B cell (primary cell): ENCODE results near the gene CFAP61. TPM values are rescaled to one million over a fixed set of nuclear protein-coding genes. Genes with fewer than 3 reads are reported as not detected.

Experiments
- ATAC-seq: fragments of 200-7000 bp; cut with Tn5 transposase; one replicate; pipeline ENCODE4 v1.10.0; 2021; ENCODE audit warnings: low read depth, mild to moderate bottlenecking, moderate number of reproducible peaks, moderate library complexity
- CTCF ChIA-PET: fragments of 350-600 bp; sonication (Branson Sonifier 250); formaldehyde crosslinking; loops from one replicate; lab custom pipeline; 2021; ENCODE audit warnings: antibody characterized with exemption, inconsistent platforms; lab: Charles Lee
- POLR2A ChIA-PET: fragments of 350-600 bp; sonication (Branson Sonifier 250); formaldehyde crosslinking; loops from one replicate; lab custom pipeline; 2021; ENCODE audit warnings: antibody characterized with exemption; lab: Charles Lee
- DNase-seq: peaks from one replicate; pipeline ENCODE4 v3.0.0; 2013
- H2AFZ ChIP-seq: 2 replicates; pipeline ENCODE4 v1.6.1; 2012; ENCODE audit warnings: mild to moderate bottlenecking, low read depth, low read length; ENCODE audit not compliant: insufficient read depth, poor library complexity, severe bottlenecking
- H3K27ac ChIP-seq, 2 donors: 1 replicate in 1 of 2; 2 replicates in 1 of 2; pipeline ENCODE4 v1.5.1; 2012 to 2013; ENCODE audit warnings: low read length in 2 of 2, mild to moderate bottlenecking in 2 of 2, moderate library complexity in 1 of 2
- H3K27me3 ChIP-seq, 4 experiments: fragments of 200-600 bp in 1 of 4; sonication (generic) in 1 of 4; replicated peaks in 1 of 4; 1 replicate in 2 of 4; 2 replicates in 2 of 4; pipeline versions ENCODE4 v1.6.1 to v1.7.0; 2013 to 2016; ENCODE audit warnings: low read length in 3 of 4, mild to moderate bottlenecking in 2 of 4, mixed read lengths in 1 of 4, moderate library complexity in 1 of 4; ENCODE audit not compliant: insufficient read depth in 4 of 4, control insufficient read depth in 3 of 4; ENCODE audit errors: control extremely low read depth in 1 of 4
- H3K36me3 ChIP-seq, 2 experiments: replicated peaks in 1 of 2; 1 replicate in 1 of 2; 2 replicates in 1 of 2; pipeline versions ENCODE4 v1.6.1 to v1.7.1; 2013; ENCODE audit warnings: low read length in 1 of 2; ENCODE audit not compliant: insufficient read depth in 2 of 2, control insufficient read depth in 1 of 2; ENCODE audit errors: control extremely low read depth in 1 of 2, extremely low read depth in 1 of 2
- H3K4me1 ChIP-seq, 2 donors: fragments of 200-600 bp in 1 of 2; sonication (generic) in 1 of 2; 1 replicate in 1 of 2; 2 replicates in 1 of 2; pipeline versions ENCODE4 v1.5.1 to v1.6.1; 2013 to 2017; ENCODE audit warnings: low read length in 2 of 2; ENCODE audit not compliant: control insufficient read depth in 2 of 2, insufficient read depth in 2 of 2
- H3K4me2 ChIP-seq: replicated peaks from 2 replicates; pipeline ENCODE3; 2012; ENCODE audit warnings: mild to moderate bottlenecking, low read depth, low read length; ENCODE audit not compliant: poor library complexity, severe bottlenecking
- H3K4me3 ChIP-seq, 5 experiments: fragments of 200-600 bp in 1 of 5; sonication (generic) in 1 of 5; 1 replicate in 3 of 5; 2 replicates in 2 of 5; pipeline versions ENCODE4 v1.5.1 to v1.7.0; 2011 to 2016; ENCODE audit warnings: low read length in 4 of 5, mild to moderate bottlenecking in 4 of 5, low read depth in 2 of 5, control low read depth in 1 of 5, moderate library complexity in 1 of 5; ENCODE audit not compliant: insufficient read depth in 1 of 5; ENCODE audit errors: control extremely low read depth in 1 of 5, extremely low read depth in 1 of 5
- H3K79me2 ChIP-seq: fragments of 200-600 bp; sonication (generic); one replicate; pipeline ENCODE4 v1.6.0; 2016; ENCODE audit warnings: low read length; ENCODE audit not compliant: control insufficient read depth, insufficient read depth
- H3K9ac ChIP-seq: fragments of 200-600 bp; sonication (generic); 2 replicates; pipeline ENCODE4 v1.6.1; 2017; ENCODE audit warnings: mild to moderate bottlenecking, low read length, moderate library complexity
- H3K9me3 ChIP-seq, 3 donors: one replicate each; pipeline versions ENCODE4 v1.6.1 to v1.7.1; 2013; ENCODE audit warnings: low read length in 2 of 3; ENCODE audit not compliant: control insufficient read depth in 2 of 3, insufficient read depth in 1 of 3; ENCODE audit errors: control extremely low read depth in 1 of 3
- H4K20me1 ChIP-seq: 2 replicates; pipeline ENCODE4 v1.6.0; 2012; ENCODE audit warnings: mild to moderate bottlenecking, low read length; ENCODE audit not compliant: insufficient read depth, control insufficient read depth, poor library complexity, severe bottlenecking
- H3K27ac Mint-ChIP-seq: one replicate; pipeline ENCODE4 v1.8.0; 2021; ENCODE audit warnings: mixed read lengths
- H3K27me3 Mint-ChIP-seq: one replicate; pipeline ENCODE4 v1.8.0; 2021; ENCODE audit warnings: mixed read lengths
- H3K4me1 Mint-ChIP-seq: one replicate; pipeline ENCODE4 v1.8.0; 2021; ENCODE audit warnings: mixed read lengths
- H3K4me3 Mint-ChIP-seq: one replicate; pipeline ENCODE4 v1.8.0; 2021; ENCODE audit warnings: mixed read lengths
- H3K9me3 Mint-ChIP-seq: one replicate; pipeline ENCODE4 v1.8.0; 2022; ENCODE audit warnings: mixed read lengths; ENCODE audit not compliant: insufficient read depth
- EZH2 ChIP-seq: IDR thresholded peaks from 2 replicates; pipeline ENCODE4 v1.6.1; 2012; ENCODE audit warnings: borderline replicate concordance, low read depth, mild to moderate bottlenecking, moderate library complexity, low read length; ENCODE audit not compliant: insufficient read depth, poor library complexity, severe bottlenecking
- WGBS: methylation state at CpG from one replicate; pipeline ENCODE4 v1.1.5; 2013; ENCODE audit warnings: missing lambda C conversion rate; ENCODE audit not compliant: insufficient coverage; 5-methylcytosine and 5-hydroxymethylcytosine counted together
- intact Hi-C: fragments of 100-400 bp; cut with micrococcal nuclease; formaldehyde crosslinking; loops from one replicate; pipeline ENCODE4 v1.10.0; 2022
- polyA plus RNA-seq: library from polyadenylated mRNA; depleted of rRNA; stranded (reverse); fragments of >200 nt; gene quantifications from 2 replicates; pipeline ENCODE4 v1.2.3, GENCODE V29; 2012
- total RNA-seq, 2 donors: library from RNA; stranded (reverse); fragments of 120-200 nt in 1 of 2; gene quantifications; 1 replicate in 1 of 2; 2 replicates in 1 of 2; pipeline versions ENCODE4 v1.2.3 to v1.2.4, GENCODE V29; 2013 to 2022
- TF ChIP-seq, protein P1 (sequence below): fragments of 200-600 bp; IDR thresholded peaks from one replicate; pipeline ENCODE4 v1.8.0; 2022; ENCODE audit warnings: antibody characterized with exemption, mild to moderate bottlenecking

CFAP61 gene
- total and polyA plus RNA-seq, 2 donors (not counting 1 experiment from before 2014, with no cell fraction given): not detected

DNA sequence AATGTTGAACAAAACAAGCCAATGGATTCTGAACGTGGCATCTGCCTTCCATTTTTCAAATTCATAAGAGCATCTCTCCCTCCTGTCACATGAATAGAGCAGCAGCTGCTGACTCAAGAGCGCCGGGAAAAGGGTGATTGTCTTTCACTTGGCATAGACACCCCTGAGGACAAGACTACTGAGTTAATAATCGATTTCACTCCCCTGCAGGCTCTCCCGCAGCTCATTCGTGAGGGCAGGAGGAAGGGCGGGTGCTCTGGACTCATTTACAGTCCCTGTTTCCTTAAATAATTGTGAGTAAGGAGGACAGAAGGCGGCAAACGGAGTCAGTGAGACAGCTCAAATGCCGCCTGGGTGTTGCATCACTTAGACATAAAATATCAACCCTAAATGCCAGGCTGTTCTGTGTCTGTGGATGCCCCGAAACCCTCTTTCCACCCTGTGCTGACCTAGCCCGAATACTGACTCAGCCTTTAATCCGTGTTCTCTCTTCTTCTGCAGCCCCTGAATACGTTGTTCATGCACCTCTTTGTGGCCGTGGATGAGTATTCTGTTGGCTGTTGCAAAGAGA, 21.6 kb downstream of the CFAP61 start:
- no peaks in the 10 kb centered on the region for H3K4me1 ChIP-seq
- H3K27me3 Mint-ChIP-seq: peaks cover 23% of the 10 kb centered on the region
- no peak for DNase-seq
- H3K9ac ChIP-seq: no peak overlapping the region
- TF ChIP-seq, protein P1, sequence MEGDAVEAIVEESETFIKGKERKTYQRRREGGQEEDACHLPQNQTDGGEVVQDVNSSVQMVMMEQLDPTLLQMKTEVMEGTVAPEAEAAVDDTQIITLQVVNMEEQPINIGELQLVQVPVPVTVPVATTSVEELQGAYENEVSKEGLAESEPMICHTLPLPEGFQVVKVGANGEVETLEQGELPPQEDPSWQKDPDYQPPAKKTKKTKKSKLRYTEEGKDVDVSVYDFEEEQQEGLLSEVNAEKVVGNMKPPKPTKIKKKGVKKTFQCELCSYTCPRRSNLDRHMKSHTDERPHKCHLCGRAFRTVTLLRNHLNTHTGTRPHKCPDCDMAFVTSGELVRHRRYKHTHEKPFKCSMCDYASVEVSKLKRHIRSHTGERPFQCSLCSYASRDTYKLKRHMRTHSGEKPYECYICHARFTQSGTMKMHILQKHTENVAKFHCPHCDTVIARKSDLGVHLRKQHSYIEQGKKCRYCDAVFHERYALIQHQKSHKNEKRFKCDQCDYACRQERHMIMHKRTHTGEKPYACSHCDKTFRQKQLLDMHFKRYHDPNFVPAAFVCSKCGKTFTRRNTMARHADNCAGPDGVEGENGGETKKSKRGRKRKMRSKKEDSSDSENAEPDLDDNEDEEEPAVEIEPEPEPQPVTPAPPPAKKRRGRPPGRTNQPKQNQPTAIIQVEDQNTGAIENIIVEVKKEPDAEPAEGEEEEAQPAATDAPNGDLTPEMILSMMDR: no peak
- no peak for TF ChIP-seq EZH2
- no peak overlapping the region for H3K4me3 Mint-ChIP-seq
- no peaks in the 10 kb centered on the region for H3K9me3 ChIP-seq
- H3K36me3 ChIP-seq: no peaks in the 10 kb centered on the region
- POLR2A ChIA-PET: no interaction called here
- no peak overlapping the region for H3K27ac Mint-ChIP-seq
- no peaks in the 10 kb centered on the region for H3K79me2 ChIP-seq
- no peaks in the 10 kb centered on the region for H3K9me3 Mint-ChIP-seq
- H4K20me1 ChIP-seq: no peaks in the 10 kb centered on the region
- intact Hi-C loops: loop anchor here (5.0 kb wide), 1 partner anchor 1198 kb away; no protein-coding TSS in a partner anchor
- no peaks in the 10 kb centered on the region for H3K4me1 Mint-ChIP-seq
- no peak overlapping the region for H3K4me3 ChIP-seq
- CTCF ChIA-PET: no interaction called here
- H2AFZ ChIP-seq: no peak overlapping the region
- no peak for ATAC-seq
- H3K27me3 ChIP-seq: no peaks in the 10 kb centered on the region
- no peak overlapping the region for H3K4me2 ChIP-seq
- H3K27ac ChIP-seq: no peak overlapping the region
- 88% methylated on average over 8 of the region's 15 CpGs for WGBS

DNA sequence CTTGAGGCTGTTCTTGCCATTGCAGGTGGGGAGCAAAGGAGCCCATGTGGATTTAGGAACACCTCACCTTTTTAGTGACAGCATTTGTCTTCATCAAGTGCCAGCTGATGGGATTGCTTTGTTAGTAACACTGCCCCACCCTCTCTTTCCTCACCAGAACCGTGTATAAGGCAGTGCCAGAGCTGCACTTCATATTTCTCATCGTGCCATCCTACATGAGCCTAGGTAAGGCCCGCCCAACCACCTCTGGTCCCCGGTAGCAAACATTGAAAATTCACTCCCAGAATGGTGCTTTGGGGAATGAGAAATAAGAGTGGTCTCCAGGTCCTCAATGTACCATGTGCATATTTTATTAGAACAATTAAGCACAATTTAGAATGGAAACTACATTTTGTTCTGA, 22.7 kb downstream of the CFAP61 start:
- ATAC-seq (no peak), DNase-seq (no peak)
- Histone ChIP-seq H4K20me1 (no peaks in the 10 kb centered on the region), H3K4me1 (no peaks in the 10 kb centered on the region), H3K36me3 (no peaks in the 10 kb centered on the region), H3K79me2 (no peaks in the 10 kb centered on the region), H3K27me3 (peaks cover 0 to 4% (median 0%) of the 10 kb centered on the region in 4 experiments), H3K9me3 (no peaks in the 10 kb centered on the region), H3K4me3 (no peak overlapping the region), H2AFZ (no peak overlapping the region), H3K27ac (no peak overlapping the region), H3K9ac (no peak overlapping the region), H3K4me2 (no peak overlapping the region)
- Mint-ChIP-seq H3K9me3 (no peaks in the 10 kb centered on the region), H3K27me3 (peaks cover 23% of the 10 kb centered on the region), H3K4me3 (no peak overlapping the region), H3K27ac (no peak overlapping the region), H3K4me1 (no peaks in the 10 kb centered on the region)
- intact Hi-C loops: no loop called here
- no peak for TF ChIP-seq EZH2
- TF ChIP-seq, protein P1: no peak
- CTCF ChIA-PET: interaction anchor here (0.9 kb wide), 1 partner anchor 10 kb away, joined by 5 read pairs; no protein-coding TSS in a partner anchor
- POLR2A ChIA-PET: no interaction called here
- WGBS: no CpG with 5 or more reads among the region's 4 CpGs
